IMR-90 (cell line): Measurements from ENCODE around the gene CIZ1. TPM values are rescaled to one million over a fixed set of nuclear protein-coding genes. Genes with fewer than 3 reads are reported as not detected.

Experiments used
- ATAC-seq: fragments of 200-7000 bp; cut with Tn5 transposase; 2 replicates; pipeline ENCODE4 v1.9.1; 2020; ENCODE audit warnings: low read depth, mild to moderate bottlenecking, moderate library complexity
- BruUV-seq: library from RNA; stranded (reverse); fragments of 400-500 nt; replicated peaks from 2 replicates; lab custom pipeline; 2021; lab: Mats Ljungman, UMichigan
- CTCF ChIA-PET: fragments of 300-600 bp; formaldehyde crosslinking; extraction: SDS; loops from one replicate; lab custom pipeline; 2021; ENCODE audit warnings: antibody characterized with exemption; lab: Yijun Ruan, JAX
- POLR2A ChIA-PET: fragments of 300-600 bp; sonication (Branson Sonifier 250); formaldehyde crosslinking; loops from one replicate; lab custom pipeline; 2022; ENCODE audit warnings: antibody characterized with exemption; ENCODE audit not compliant: unreplicated experiment; lab: Charles Lee
- DNase-seq: peaks from one replicate; pipeline ENCODE4 v3.0.0; 2013
- H2AFZ ChIP-seq: replicated peaks from 2 replicates; pipeline ENCODE3; 2013; ENCODE audit warnings: low read length, mild to moderate bottlenecking; ENCODE audit not compliant: poor library complexity
- H2AK5ac ChIP-seq: 2 replicates; pipeline ENCODE4 v1.6.1; 2013; ENCODE audit warnings: low read depth, low read length, inconsistent platforms
- H2AK9ac ChIP-seq: replicated peaks from 2 replicates; pipeline ENCODE3; 2013; ENCODE audit warnings: mild to moderate bottlenecking, low read depth, low read length, moderate library complexity; ENCODE audit not compliant: poor library complexity
- H2BK120ac ChIP-seq: 2 replicates; pipeline ENCODE4 v1.6.1; 2013; ENCODE audit warnings: low read depth, low read length, inconsistent platforms
- H2BK15ac ChIP-seq: 3 replicates; pipeline ENCODE4 v1.6.1; 2013; ENCODE audit warnings: low read depth, low read length, inconsistent platforms
- H2BK20ac ChIP-seq: 2 replicates; pipeline ENCODE4 v1.6.1; 2013; ENCODE audit warnings: low read depth, mild to moderate bottlenecking, inconsistent platforms, low read length, moderate library complexity
- H2BK5ac ChIP-seq: 2 replicates; pipeline ENCODE4 v1.6.1; 2013; ENCODE audit warnings: mild to moderate bottlenecking, low read depth, low read length, inconsistent platforms; ENCODE audit not compliant: poor library complexity, severe bottlenecking
- H3K14ac ChIP-seq: replicated peaks from 2 replicates; pipeline ENCODE4 v1.6.1; 2013; ENCODE audit warnings: low read depth, low read length, inconsistent platforms
- H3K18ac ChIP-seq: 2 replicates; pipeline ENCODE4 v1.6.1; 2013; ENCODE audit warnings: low read depth, low read length, control low read depth
- H3K23ac ChIP-seq: 2 replicates; pipeline ENCODE4 v1.6.1; 2013; ENCODE audit warnings: low read depth, low read length, inconsistent platforms
- H3K27ac ChIP-seq: 2 replicates; pipeline ENCODE4 v1.5.1; 2013; ENCODE audit warnings: mild to moderate bottlenecking, control low read depth, low read length; ENCODE audit not compliant: insufficient read depth
- H3K27me3 ChIP-seq: 2 replicates; pipeline ENCODE4 v1.6.1; 2013; ENCODE audit warnings: low read length; ENCODE audit not compliant: control insufficient read depth, insufficient read depth
- H3K36me3 ChIP-seq: 2 replicates; pipeline ENCODE4 v1.6.1; 2013; ENCODE audit warnings: low read length, mixed read lengths; ENCODE audit not compliant: control insufficient read depth, insufficient read depth
- H3K4ac ChIP-seq: 2 replicates; pipeline ENCODE4 v1.6.1; 2013; ENCODE audit warnings: low read depth, low read length, inconsistent platforms
- H3K4me1 ChIP-seq: 2 replicates; pipeline ENCODE4 v1.6.1; 2013; ENCODE audit warnings: low read length, mixed read lengths; ENCODE audit not compliant: control insufficient read depth, insufficient read depth
- H3K4me2 ChIP-seq: 2 replicates; pipeline ENCODE4 v1.6.1; 2013; ENCODE audit warnings: low read depth, mild to moderate bottlenecking, control low read depth, low read length, moderate library complexity
- H3K4me3 ChIP-seq: 2 replicates; pipeline ENCODE4 v1.5.1; 2013; ENCODE audit warnings: low read depth, mild to moderate bottlenecking, control low read depth, low read length, moderate library complexity; ENCODE audit not compliant: insufficient read depth
- H3K56ac ChIP-seq: 2 replicates; pipeline ENCODE4 v1.6.1; 2013; ENCODE audit warnings: low read length, inconsistent platforms; ENCODE audit not compliant: insufficient read depth; ENCODE audit errors: extremely low read depth
- H3K79me1 ChIP-seq, 2 experiments: 2 replicates each; pipeline ENCODE4 v1.6.1; 2013; ENCODE audit warnings: low read length in 2 of 2, inconsistent platforms in 1 of 2, low read depth in 1 of 2
- H3K9ac ChIP-seq: 2 replicates; pipeline ENCODE4 v1.6.1; 2013; ENCODE audit warnings: low read depth, low read length, control low read depth
- H3K9me1 ChIP-seq: 2 replicates; pipeline ENCODE4 v1.6.1; 2013; ENCODE audit warnings: low read length, inconsistent platforms; ENCODE audit not compliant: insufficient read depth
- H3K9me3 ChIP-seq: 2 replicates; pipeline ENCODE4 v1.6.1; 2013; ENCODE audit warnings: low read length; ENCODE audit not compliant: control insufficient read depth, insufficient read depth
- H4K20me1 ChIP-seq: 2 replicates; pipeline ENCODE4 v1.6.1; 2013; ENCODE audit warnings: low read length, inconsistent platforms; ENCODE audit not compliant: insufficient read depth
- H4K5ac ChIP-seq: 2 replicates; pipeline ENCODE4 v1.6.1; 2013; ENCODE audit warnings: mild to moderate bottlenecking, low read depth, low read length, control low read depth
- H4K8ac ChIP-seq, 2 experiments: 2 replicates each; pipeline ENCODE4 v1.6.1; 2013; ENCODE audit warnings: low read depth in 2 of 2, low read length in 2 of 2, control low read depth in 1 of 2, inconsistent platforms in 1 of 2
- H4K91ac ChIP-seq: 2 replicates; pipeline ENCODE4 v1.6.1; 2013; ENCODE audit warnings: low read depth, low read length, inconsistent platforms; ENCODE audit not compliant: insufficient read depth
- MAZ ChIP-seq: IDR thresholded peaks from 2 replicates; pipeline ENCODE4 v1.6.1; 2012; ENCODE audit warnings: low read depth, mild to moderate bottlenecking, low read length, improper control_type of control experiment, moderate library complexity, borderline replicate concordance
- RCOR1 ChIP-seq: IDR thresholded peaks from 2 replicates; pipeline ENCODE4 v1.6.1; 2012; ENCODE audit warnings: mild to moderate bottlenecking, low read length, improper control_type of control experiment; ENCODE audit not compliant: insufficient replicate concordance
- RFX5 ChIP-seq: IDR thresholded peaks from 2 replicates; pipeline ENCODE4 v1.8.0; 2012; ENCODE audit warnings: low read depth, mild to moderate bottlenecking, low read length, moderate library complexity
- WGBS, 2 experiments: methylation state at CpG; one replicate each; pipeline versions ENCODE4 v1.1.5 to v1.1.7; 2013; ENCODE audit warnings: missing lambda C conversion rate in 2 of 2; ENCODE audit not compliant: insufficient read length in 1 of 2; ENCODE audit errors: extremely low coverage in 2 of 2; 5-methylcytosine and 5-hydroxymethylcytosine counted together
- dilution Hi-C: fragments of 300-500 bp; cut with HindIII; formaldehyde crosslinking; loops from one replicate; pipeline ENCODE4 v1.14.3; 2018; ENCODE audit warnings: low sequenced_read_pairs; ENCODE audit not compliant: unreplicated experiment
- in situ Hi-C: fragments of 300-500 bp; cut with MboI; formaldehyde crosslinking; loops from 3 replicates; pipeline ENCODE4 v1.14.3; 2019; ENCODE audit warnings: low sequenced_read_pairs, inconsistent platforms, mixed read lengths
- intact Hi-C: fragments of 100-400 bp; cut with micrococcal nuclease; formaldehyde crosslinking; loops from 2 replicates; pipeline ENCODE4 v1.10.0; 2022
- polyA plus RNA-seq, 3 experiments: library from polyadenylated mRNA; depleted of rRNA; stranded (reverse); fragments of >200 nt; gene quantifications; 2 replicates each; pipeline ENCODE4 v1.2.3, GENCODE V29; 2012; ENCODE audit warnings: low replicate concordance in 1 of 3
- total RNA-seq: library from RNA; depleted of rRNA; stranded (reverse); fragments of >200 nt; gene quantifications from 2 replicates; pipeline ENCODE4 v1.2.3, GENCODE V29; 2012

CIZ1 gene
- total and polyA plus RNA-seq, 2 of the 4 experiments (the other 2 are of a cell fraction), result 13.8 to 51.9 TPM

GRCh38 chr9:128138001-128138400 is 53.4 kb downstream of the CIZ1 start:
- no peak overlapping the region for H2BK5ac ChIP-seq
- H3K27ac ChIP-seq, result no peak overlapping the region
- H3K18ac ChIP-seq, result no peak overlapping the region
- dilution Hi-C loops (no loop called here), in situ Hi-C loops (no loop called here), intact Hi-C loops (no loop called here)
- H3K36me3 ChIP-seq, result no peaks in the 10 kb centered on the region
- H2BK20ac ChIP-seq, result no peak overlapping the region
- peaks cover 10% of the 10 kb centered on the region for H3K27me3 ChIP-seq
- CTCF ChIA-PET, result no interaction called here
- no peaks in the 10 kb centered on the region; the same call in 1 of the 2 replicates for H3K9me3 ChIP-seq
- no TSS peak for BruUV-seq
- H3K4me3 ChIP-seq, result no peak overlapping the region
- no peak overlapping the region for H2BK120ac ChIP-seq
- H4K8ac ChIP-seq, result no peak overlapping the region
- 0 out of 2 replicates have a peak, but pooled peaks cover 4% of the 10 kb centered on the region for H4K20me1 ChIP-seq
- DNase-seq, result no peak
- H2AFZ ChIP-seq, result no peak overlapping the region
- H3K56ac ChIP-seq, result no peak overlapping the region
- POLR2A ChIA-PET, result no interaction called here
- no peak for ATAC-seq
- TF ChIP-seq MAZ (no peak), RCOR1 (no peak), RFX5 (no peak)
- H3K79me1 ChIP-seq, result no peaks in the 10 kb centered on the region
- H3K4ac ChIP-seq, result no peak overlapping the region
- no CpG with 5 or more reads among the region's 3 CpGs for WGBS, 2 experiments
- no peak overlapping the region for H3K14ac ChIP-seq
- H3K9ac ChIP-seq, result no peak overlapping the region
- H3K4me2 ChIP-seq, result no peak overlapping the region
- H3K23ac ChIP-seq, result no peak overlapping the region
- peaks cover 6% of the 10 kb centered on the region for H3K4me1 ChIP-seq
- H4K5ac ChIP-seq, result no peak overlapping the region
- no peak overlapping the region for H4K91ac ChIP-seq
- peaks cover 8% of the 10 kb centered on the region for H3K9me1 ChIP-seq
- H2BK15ac ChIP-seq, result no peak overlapping the region
- H2AK9ac ChIP-seq, result no peak overlapping the region
- H2AK5ac ChIP-seq, result no peak overlapping the region; the same call in 1 of the 2 replicates
